Common myeloid progenitor, CD34-positive (primary cell): ENCODE data around the gene GOLGA8B.
"Not testable (repeated sequence)": the region's sequence is repeated elsewhere in the genome, so short reads cannot be mapped to it uniquely, and the experiment has no call there.

ENCODE experiments used
- CTCF ChIA-PET: fragments of 350-600 bp; sonication (Branson Sonifier 250); formaldehyde crosslinking; loops from one replicate; lab custom pipeline; 2021; ENCODE audit warnings: antibody characterized with exemption; lab: Charles Lee
- POLR2A ChIA-PET: fragments of 350-600 bp; sonication (Branson Sonifier 250); formaldehyde crosslinking; loops from one replicate; lab custom pipeline; 2021; ENCODE audit warnings: antibody characterized with exemption; lab: Charles Lee
- DNase-seq, 3 donors: peaks; one replicate each; pipeline versions ENCODE4 v3.0.0 to v3.0.0-alpha.2; 2013
- H3K27ac ChIP-seq, 2 experiments: 1 replicate in 1 of 2; 2 replicates in 1 of 2; pipeline ENCODE4 v1.7.0; 2013; ENCODE audit warnings: inconsistent platforms in 2 of 2, low read length in 2 of 2, mild to moderate bottlenecking in 2 of 2, low read depth in 1 of 2, moderate library complexity in 1 of 2; ENCODE audit not compliant: severe bottlenecking in 2 of 2, insufficient read depth in 1 of 2, poor library complexity in 1 of 2
- H3K27me3 ChIP-seq, 5 experiments: replicated peaks in 2 of 5; 1 replicate in 3 of 5; 2 replicates in 2 of 5; pipeline versions ENCODE4 v1.6.1 to v1.7.0; 2013; ENCODE audit warnings: low read length in 4 of 5, mild to moderate bottlenecking in 2 of 5, moderate library complexity in 2 of 5, inconsistent platforms in 1 of 5; ENCODE audit not compliant: insufficient read depth in 5 of 5, control insufficient read depth in 4 of 5
- H3K36me3 ChIP-seq, 4 experiments: 1 replicate in 2 of 4; 2 replicates in 2 of 4; pipeline versions ENCODE4 v1.6.1 to v1.7.0; 2013; ENCODE audit warnings: low read length in 3 of 4, control low read depth in 1 of 4, mild to moderate bottlenecking in 1 of 4; ENCODE audit not compliant: control insufficient read depth in 4 of 4, insufficient read depth in 4 of 4
- H3K4me1 ChIP-seq, 4 experiments: 1 replicate in 3 of 4; 2 replicates in 1 of 4; pipeline versions ENCODE4 v1.6.1 to v1.7.1; 2013; ENCODE audit warnings: low read length in 3 of 4, mild to moderate bottlenecking in 3 of 4, control low read depth in 1 of 4, inconsistent platforms in 1 of 4, moderate library complexity in 1 of 4; ENCODE audit not compliant: control insufficient read depth in 4 of 4, insufficient read depth in 4 of 4; ENCODE audit errors: control extremely low read depth in 1 of 4
- H3K4me3 ChIP-seq, 7 experiments: 1 replicate in 4 of 7; 2 replicates in 3 of 7; pipeline versions ENCODE4 v1.5.1 to v1.7.0; 2013; ENCODE audit warnings: mild to moderate bottlenecking in 7 of 7, low read length in 6 of 7, moderate library complexity in 6 of 7, inconsistent platforms in 2 of 7, low read depth in 2 of 7, control low read depth in 1 of 7; ENCODE audit not compliant: insufficient read depth in 4 of 7, control insufficient read depth in 1 of 7; ENCODE audit errors: extremely low read depth in 1 of 7
- H3K9me3 ChIP-seq, 5 experiments: 1 replicate in 4 of 5; 2 replicates in 1 of 5; pipeline versions ENCODE4 v1.6.1 to v1.7.1; 2013; ENCODE audit warnings: low read length in 4 of 5, mild to moderate bottlenecking in 2 of 5, inconsistent platforms in 1 of 5, low read depth in 1 of 5, moderate library complexity in 1 of 5; ENCODE audit not compliant: control insufficient read depth in 4 of 5, insufficient read depth in 2 of 5; ENCODE audit errors: control extremely low read depth in 1 of 5
- WGBS: methylation state at CpG from one replicate; pipeline ENCODE4 v1.1.5; 2013; ENCODE audit not compliant: insufficient coverage; 5-methylcytosine and 5-hydroxymethylcytosine counted together

The GOLGA8B gene

GRCh38 chr15:34598799-34599585 is 15.5 kb upstream of the GOLGA8B start:
- POLR2A ChIA-PET = no interaction called here
- Histone ChIP-seq H3K4me3 (no peak overlapping the region), H3K4me1 (peaks cover 0 to 20% (median 8%) of the 10 kb centered on the region in 4 experiments), H3K27me3 (no peaks in the 10 kb centered on the region), H3K9me3 (no peaks in the 10 kb centered on the region), H3K27ac (no peak overlapping the region), H3K36me3 (no peaks in the 10 kb centered on the region)
- DNase-seq = no peak
- CTCF ChIA-PET = no interaction called here
- no CpG with 5 or more reads among the region's 2 CpGs for WGBS

DNA sequence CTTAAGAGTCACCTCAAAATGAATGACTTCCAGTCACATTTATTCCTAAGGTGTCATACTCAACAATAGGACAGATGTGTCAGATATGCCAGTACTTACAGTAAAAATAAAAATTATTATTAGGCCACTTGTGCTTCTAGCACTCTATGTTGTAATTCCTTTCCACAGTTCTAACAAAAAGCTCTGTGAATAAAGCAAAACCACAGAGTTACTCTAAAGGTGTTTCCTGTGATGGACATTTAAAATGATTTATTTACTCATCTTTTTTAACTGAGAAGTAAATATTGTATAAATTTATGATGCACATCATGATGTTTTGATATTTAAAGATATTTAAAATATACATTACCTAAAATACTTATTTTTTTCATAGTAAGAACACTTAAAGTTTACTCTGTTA is 13.9 kb upstream of the GOLGA8B start:
- Histone ChIP-seq H3K9me3 (no peaks in the 10 kb centered on the region), H3K4me3 (no peak overlapping the region), H3K4me1 (peaks cover 0 to 20% (median 9%) of the 10 kb centered on the region in 4 experiments), H3K36me3 (no peaks in the 10 kb centered on the region), H3K27ac (no peak overlapping the region), H3K27me3 (no peaks in the 10 kb centered on the region)
- CTCF ChIA-PET = interaction anchor here (0.7 to 1.3 kb wide), 4 partner anchors 10 to 104 kb away, joined by 3 to 5 read pairs (median 4); no protein-coding TSS in a partner anchor
- peak in 2 of 3 donors; percentile 81 to 86 for DNase-seq
- POLR2A ChIA-PET = no interaction called here

GRCh38 chr15:34594361-34594760 is 10.9 kb upstream of the GOLGA8B start:
- 0% methylated on average over 1 of the region's 3 CpGs for WGBS
- peak in 2 of 3 donors; percentile 66 to 77 for DNase-seq
- H3K4me1 ChIP-seq = peaks cover 0 to 17% (median 9%) of the 10 kb centered on the region in 4 experiments
- no peaks in the 10 kb centered on the region for H3K9me3 ChIP-seq
- H3K27me3 ChIP-seq = no peaks in the 10 kb centered on the region
- no peak overlapping the region for H3K4me3 ChIP-seq
- ChIA-PET POLR2A (no interaction called here), CTCF (interaction anchor here (2.5 kb wide), 1 partner anchor 27 kb away, joined by 8 read pairs; no protein-coding TSS in a partner anchor)
- H3K27ac ChIP-seq = no peak overlapping the region
- no peaks in the 10 kb centered on the region for H3K36me3 ChIP-seq

DNA sequence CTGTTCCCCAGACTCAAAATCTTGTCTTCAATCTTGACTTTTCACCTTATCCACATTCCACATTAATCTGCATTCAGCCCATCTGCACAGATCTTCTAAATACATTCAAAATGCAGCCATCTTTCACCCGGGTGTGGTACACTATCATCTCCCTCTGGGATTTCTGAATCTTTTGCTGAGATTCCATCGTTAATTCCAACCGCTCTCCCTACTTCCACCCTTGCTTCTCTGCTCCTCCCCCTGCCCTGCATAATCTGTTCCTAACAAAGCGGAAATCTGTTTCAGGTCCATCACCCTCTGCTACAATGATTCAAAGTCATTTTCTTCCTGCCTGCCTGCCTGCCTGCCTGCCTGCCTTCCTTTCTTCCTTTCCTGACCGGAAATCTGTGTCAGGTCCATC is 7.9 kb upstream of the GOLGA8B start:
- H3K4me1 ChIP-seq = peaks cover 0 to 10% (median 4%) of the 10 kb centered on the region in 4 experiments
- CTCF ChIA-PET = no interaction called here
- WGBS = 73% methylated on average over 5 of the region's 5 CpGs
- H3K36me3 ChIP-seq = no peaks in the 10 kb centered on the region
- no peak overlapping the region for H3K4me3 ChIP-seq
- H3K9me3 ChIP-seq = no peaks in the 10 kb centered on the region
- POLR2A ChIA-PET = no interaction called here
- no peak overlapping the region for H3K27ac ChIP-seq
- no peak for DNase-seq
- no peaks in the 10 kb centered on the region for H3K27me3 ChIP-seq

DNA sequence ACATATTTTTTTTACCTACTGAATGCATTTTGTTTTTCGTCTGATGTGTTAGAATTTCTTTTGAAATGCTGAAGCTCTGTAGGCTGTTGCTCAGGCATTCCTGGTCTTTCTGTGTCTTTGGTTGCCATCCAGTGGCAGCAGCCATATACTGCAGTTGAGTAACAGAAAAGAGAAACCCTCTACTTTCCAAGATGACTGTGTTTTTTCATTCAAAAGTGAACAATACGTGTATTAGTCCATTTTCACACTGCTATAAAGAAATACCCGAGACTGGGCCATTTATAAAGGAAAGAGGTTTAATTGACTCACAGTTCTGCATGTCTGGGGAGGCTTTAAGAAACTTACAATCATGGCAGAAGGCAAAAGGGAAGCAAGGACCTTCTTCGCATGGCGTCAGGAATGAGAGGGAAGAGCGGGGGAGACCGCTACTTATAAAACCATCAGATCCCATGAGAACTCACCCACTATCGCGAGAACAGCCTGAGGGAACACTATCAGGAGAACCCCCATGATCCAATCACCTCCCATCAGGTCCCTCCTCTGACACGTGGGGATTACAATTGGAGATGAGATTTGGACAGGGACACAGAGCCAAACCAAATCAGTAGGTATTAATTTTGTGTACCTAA is 4.7 kb upstream of the GOLGA8B start:
- peak; percentile 82 to 87 (median 86) for DNase-seq
- WGBS = 8% methylated on average over 2 of the region's 10 CpGs
- Histone ChIP-seq H3K4me3 (peak overlapping the region in 6 of 7 experiments; percentile 33 to 77 (median 52)), H3K9me3 (no peaks in the 10 kb centered on the region), H3K36me3 (no peaks in the 10 kb centered on the region), H3K27ac (peak overlapping the region in 1 of 2 experiments; percentile 67), H3K27me3 (peaks cover 0 to 7% (median 0%) of the 10 kb centered on the region in 5 experiments), H3K4me1 (peaks cover 0 to 10% (median 8%) of the 10 kb centered on the region in 4 experiments)
- ChIA-PET POLR2A (interaction anchor here (0.6 to 0.7 kb wide), 3 partner anchors 75 to 520 kb away, joined by 3 to 4 read pairs (median 4); no protein-coding TSS in a partner anchor), CTCF (interaction anchor here (0.7 to 2.1 kb wide), 7 partner anchors 26 to 244 kb away, joined by 3 to 11 read pairs (median 4); no protein-coding TSS in a partner anchor)

GRCh38 chr15:34585966-34586365 is 2.5 kb upstream of the GOLGA8B start:
- H3K27me3 ChIP-seq, POLR2A ChIA-PET, DNase-seq, H3K9me3 ChIP-seq, H3K36me3 ChIP-seq, H3K27ac ChIP-seq, H3K4me3 ChIP-seq, CTCF ChIA-PET: not testable (repeated sequence)
- H3K4me1 ChIP-seq = peaks cover 0 to 28% (median 19%) of the 10 kb centered on the region in 4 experiments
- no CpG with 5 or more reads among the region's 4 CpGs for WGBS
